Thyroid gland (tissue), 4 donors: ENCODE data around the gene IP6K3. TPM values are rescaled to one million over a fixed set of nuclear protein-coding genes. Genes with fewer than 3 reads are reported as not detected.

Experiments used
- DNase-seq, 2 donors: peaks; one replicate each; pipeline ENCODE4 v3.0.0-alpha.2; 2019
- H3K27ac ChIP-seq, 3 donors: fragments of 200-600 bp; sonication (generic); 1 replicate in 2 of 3; 2 replicates in 1 of 3; pipeline ENCODE4 v1.5.1; 2016 to 2019; ENCODE audit warnings: mild to moderate bottlenecking in 1 of 3, moderate library complexity in 1 of 3
- H3K27me3 ChIP-seq: fragments of 200-600 bp; sonication (generic); one replicate; pipeline ENCODE4 v1.5.1; 2019
- H3K36me3 ChIP-seq, 2 donors: fragments of 200-600 bp; sonication (generic); one replicate each; pipeline ENCODE4 v1.5.1; 2016 to 2019
- H3K4me1 ChIP-seq, 2 donors: fragments of 200-600 bp; sonication (generic); one replicate each; pipeline ENCODE4 v1.5.1; 2017 to 2019
- H3K4me3 ChIP-seq, 3 donors: fragments of 200-600 bp; sonication (generic); replicated peaks in 1 of 3; 1 replicate in 2 of 3; 2 replicates in 1 of 3; pipeline ENCODE4 v1.5.1; 2016; ENCODE audit warnings: mild to moderate bottlenecking in 1 of 3
- H3K9me3 ChIP-seq: fragments of 200-600 bp; sonication (generic); one replicate; pipeline ENCODE4 v1.5.1; 2017
- POLR2A ChIP-seq, 2 donors: fragments of 450-650 bp; IDR thresholded peaks; one replicate each; pipeline ENCODE4 v1.6.1; 2017; ENCODE audit warnings: antibody characterized with exemption in 2 of 2, mild to moderate bottlenecking in 2 of 2, moderate library complexity in 1 of 2
- WGBS, 2 donors: methylation state at CpG; one replicate each; pipeline ENCODE4 v1.1.5; 2017; 5-methylcytosine and 5-hydroxymethylcytosine counted together
- intact Hi-C: fragments of 100-400 bp; cut with DNase I; formaldehyde crosslinking; loops from one replicate; pipeline ENCODE4 v1.15.1; 2023
- total RNA-seq, 4 donors: library from RNA; depleted of rRNA; stranded (reverse); fragments of >200 nt; gene quantifications; one replicate each; pipeline ENCODE4 v1.2.3, GENCODE V29; 2016
- TF ChIP-seq, protein P1 (sequence below), 6 experiments: fragments of 200-600 bp in 3 of 6; fragments of 450-650 bp in 3 of 6; sonication (generic) in 3 of 6; IDR thresholded peaks; one replicate each; pipeline ENCODE4 v1.5.1; 2016 to 2019; ENCODE audit warnings: antibody characterized with exemption in 6 of 6, mild to moderate bottlenecking in 2 of 6, inconsistent platforms in 1 of 6, moderate library complexity in 1 of 6

Gene IP6K3, protein sequence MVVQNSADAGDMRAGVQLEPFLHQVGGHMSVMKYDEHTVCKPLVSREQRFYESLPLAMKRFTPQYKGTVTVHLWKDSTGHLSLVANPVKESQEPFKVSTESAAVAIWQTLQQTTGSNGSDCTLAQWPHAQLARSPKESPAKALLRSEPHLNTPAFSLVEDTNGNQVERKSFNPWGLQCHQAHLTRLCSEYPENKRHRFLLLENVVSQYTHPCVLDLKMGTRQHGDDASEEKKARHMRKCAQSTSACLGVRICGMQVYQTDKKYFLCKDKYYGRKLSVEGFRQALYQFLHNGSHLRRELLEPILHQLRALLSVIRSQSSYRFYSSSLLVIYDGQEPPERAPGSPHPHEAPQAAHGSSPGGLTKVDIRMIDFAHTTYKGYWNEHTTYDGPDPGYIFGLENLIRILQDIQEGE
- 10 to 100 TPM in 3 of 4 donors, 1 to 10 TPM in 1; 7.9 to 20.5 (median 17.1) TPM for total RNA-seq

DNA sequence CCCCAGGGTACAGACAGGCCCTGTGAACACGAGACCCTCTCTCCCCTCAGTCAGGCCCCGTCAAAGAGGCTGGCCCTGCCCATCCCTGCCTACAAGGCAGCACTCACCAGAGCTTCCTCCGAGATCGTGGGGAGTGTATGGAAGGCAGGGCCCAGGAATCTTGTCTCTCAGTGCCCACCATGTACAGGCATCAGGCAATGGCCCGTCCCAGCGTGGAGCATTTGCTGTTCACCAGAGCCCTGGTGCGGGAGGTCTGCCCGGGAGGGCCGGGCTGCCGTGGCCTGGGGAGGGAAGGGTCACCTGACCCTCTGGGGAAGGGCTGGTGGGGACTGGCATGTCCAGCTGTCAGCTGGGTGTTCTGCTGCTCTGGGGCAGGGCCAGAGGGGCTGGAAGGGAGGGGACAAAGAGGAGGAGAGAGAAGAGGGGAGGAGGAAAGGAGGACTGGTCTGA is at the start of gene IP6K3:
IP6K3 (minus strand) TSS at position 255 of the 450 bp plus-strand sequence. CDS start 11,429 bp downstream, outside the sequence.
- peak within 1 kb of the TSS; percentile 83 to 87 (median 84) for H3K27ac ChIP-seq
- no peaks in the 10 kb centered on the region for H3K36me3 ChIP-seq
- peak within 1 kb of the TSS in 2 of 3 donors; percentile 0 to 43 for H3K4me3 ChIP-seq
- TF ChIP-seq, protein P1, sequence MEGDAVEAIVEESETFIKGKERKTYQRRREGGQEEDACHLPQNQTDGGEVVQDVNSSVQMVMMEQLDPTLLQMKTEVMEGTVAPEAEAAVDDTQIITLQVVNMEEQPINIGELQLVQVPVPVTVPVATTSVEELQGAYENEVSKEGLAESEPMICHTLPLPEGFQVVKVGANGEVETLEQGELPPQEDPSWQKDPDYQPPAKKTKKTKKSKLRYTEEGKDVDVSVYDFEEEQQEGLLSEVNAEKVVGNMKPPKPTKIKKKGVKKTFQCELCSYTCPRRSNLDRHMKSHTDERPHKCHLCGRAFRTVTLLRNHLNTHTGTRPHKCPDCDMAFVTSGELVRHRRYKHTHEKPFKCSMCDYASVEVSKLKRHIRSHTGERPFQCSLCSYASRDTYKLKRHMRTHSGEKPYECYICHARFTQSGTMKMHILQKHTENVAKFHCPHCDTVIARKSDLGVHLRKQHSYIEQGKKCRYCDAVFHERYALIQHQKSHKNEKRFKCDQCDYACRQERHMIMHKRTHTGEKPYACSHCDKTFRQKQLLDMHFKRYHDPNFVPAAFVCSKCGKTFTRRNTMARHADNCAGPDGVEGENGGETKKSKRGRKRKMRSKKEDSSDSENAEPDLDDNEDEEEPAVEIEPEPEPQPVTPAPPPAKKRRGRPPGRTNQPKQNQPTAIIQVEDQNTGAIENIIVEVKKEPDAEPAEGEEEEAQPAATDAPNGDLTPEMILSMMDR (IDR thresholded peaks at IDR 0.05), result no peak
- peak in 1 of 2 donors; percentile 85 for TF ChIP-seq POLR2A (IDR thresholded peaks at IDR 0.05)
- DNase-seq, result peak; percentile 86 to 92
- no peaks in the 10 kb centered on the region for H3K27me3 ChIP-seq
- 24 to 42% methylated on average over 5 to 6 of the region's 10 CpGs for WGBS, 2 donors
- H3K4me1 ChIP-seq, result peaks cover 49 to 50% of the 10 kb centered on the region in 2 donors
- H3K9me3 ChIP-seq, result no peaks in the 10 kb centered on the region
- intact Hi-C loops, result no loop called here

DNA sequence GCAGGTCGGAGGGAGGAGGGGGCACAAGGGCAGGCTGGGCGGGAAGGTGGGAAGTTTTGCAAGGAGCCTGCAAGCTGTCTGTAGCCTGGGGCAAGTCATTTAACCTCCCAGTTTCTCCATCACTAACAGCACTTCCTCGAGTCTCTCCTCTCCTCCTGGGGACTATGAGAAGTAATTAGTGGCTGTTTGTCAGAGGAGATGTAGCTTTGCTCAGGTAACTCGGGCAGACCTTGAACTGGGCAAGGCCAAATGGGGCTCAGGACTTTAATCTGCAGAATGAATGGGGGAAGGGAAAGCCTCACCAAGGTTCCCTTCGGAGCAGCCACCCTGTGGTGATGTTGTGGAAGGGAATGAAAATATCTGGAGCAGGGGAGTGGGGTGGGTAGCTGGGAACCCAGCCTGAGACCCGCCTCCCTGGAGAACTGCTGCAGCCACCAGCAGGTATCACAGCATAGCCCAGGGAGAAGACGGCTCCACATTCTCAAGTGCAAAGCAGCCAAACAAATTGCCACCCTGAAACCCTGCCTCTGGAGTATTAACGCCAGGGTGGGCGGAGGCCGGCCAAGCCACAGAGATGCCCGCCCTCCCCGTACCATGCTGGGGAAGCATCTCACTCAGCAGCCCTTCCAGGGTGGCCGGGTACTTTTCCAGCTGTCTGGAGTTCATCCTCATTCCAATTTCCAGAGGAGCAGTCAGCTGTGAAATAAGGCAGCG is 48.4 kb upstream of the IP6K3 start:
- TF ChIP-seq, protein P1 (IDR thresholded peaks at IDR 0.05), result no peak
- no peak for TF ChIP-seq POLR2A (IDR thresholded peaks at IDR 0.05)
- WGBS, 2 donors, result 36 to 37% methylated on average over 14 of the region's 14 CpGs
- H3K27me3 ChIP-seq, result no peaks in the 10 kb centered on the region

DNA sequence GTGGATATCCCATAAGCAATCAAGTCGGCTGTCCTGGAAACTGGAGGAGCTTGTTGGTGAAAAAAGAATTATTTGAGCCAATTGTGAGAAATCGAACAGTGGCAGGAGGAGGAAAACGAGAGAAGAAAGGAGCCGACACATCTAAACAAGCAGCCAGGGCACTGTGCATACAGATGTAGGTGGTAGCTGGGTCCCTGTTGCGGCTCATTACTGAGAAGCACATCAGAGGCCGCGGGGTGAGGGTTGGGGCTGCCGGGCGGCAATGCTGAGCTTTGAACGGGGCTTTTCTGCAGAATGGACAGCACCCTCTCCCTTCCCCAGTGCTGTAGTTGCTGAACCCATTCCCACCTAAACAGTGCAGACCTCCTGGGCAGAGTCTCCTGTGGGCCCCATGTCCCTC is 46.3 kb upstream of the IP6K3 start:
- Histone ChIP-seq H3K4me3 (no peak overlapping the region), H3K4me1 (peaks cover under 1 to 5% of the 10 kb centered on the region in 2 donors), H3K27ac (no peak overlapping the region), H3K27me3 (no peaks in the 10 kb centered on the region), H3K9me3 (no peaks in the 10 kb centered on the region), H3K36me3 (no peaks in the 10 kb centered on the region)
- WGBS, 2 donors, result 45 to 51% methylated on average over 10 of the region's 10 CpGs
- DNase-seq, result no peak
- no peak for TF ChIP-seq POLR2A (IDR thresholded peaks at IDR 0.05)
- TF ChIP-seq, protein P1 (IDR thresholded peaks at IDR 0.05), result no peak
- intact Hi-C loops, result no loop called here

More for the DNA sequence above, 48.4 kb upstream of the IP6K3 start:
- Histone ChIP-seq H3K36me3 (no peaks in the 10 kb centered on the region), H3K9me3 (no peaks in the 10 kb centered on the region), H3K27ac (no peak overlapping the region), H3K4me3 (no peak overlapping the region), H3K4me1 (no peaks in the 10 kb centered on the region)
- no peak for DNase-seq
- intact Hi-C loops, result no loop called here

DNA sequence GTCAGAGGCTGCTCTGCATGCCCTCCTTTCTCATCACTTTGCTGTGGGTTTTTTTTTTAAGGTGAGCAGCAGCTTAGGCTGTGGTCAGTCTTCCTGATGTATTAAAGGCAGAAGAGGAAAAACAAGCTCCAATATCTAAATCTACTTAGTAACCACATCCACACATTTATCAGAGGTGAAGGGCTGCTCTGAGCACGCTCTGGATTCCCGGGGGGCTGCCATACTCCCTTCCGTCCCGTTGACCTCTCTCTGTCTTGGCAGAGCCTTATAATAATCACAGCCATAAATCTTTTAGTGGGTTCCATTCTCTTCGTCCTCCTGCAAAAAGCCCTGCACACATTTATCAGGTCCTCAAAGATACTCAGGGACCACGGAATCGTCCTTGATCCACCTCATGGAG is 44.9 kb upstream of the IP6K3 start:
- WGBS, 2 donors, result 74 to 77% methylated on average over 7 of the region's 7 CpGs
- intact Hi-C loops, result no loop called here
- H3K36me3 ChIP-seq, result no peaks in the 10 kb centered on the region

More for the DNA sequence above, 44.9 kb upstream of the IP6K3 start:
- no peaks in the 10 kb centered on the region for H3K27me3 ChIP-seq
- H3K27ac ChIP-seq, result no peak overlapping the region
- H3K4me3 ChIP-seq, result no peak overlapping the region
- no peaks in the 10 kb centered on the region for H3K9me3 ChIP-seq
- peaks cover 14 to 19% of the 10 kb centered on the region in 2 donors for H3K4me1 ChIP-seq
- no peak for DNase-seq
- TF ChIP-seq, protein P1 (IDR thresholded peaks at IDR 0.05), result no peak
